Stimulated activated CD4-positive, alpha-beta T cell treated with anti-CD3 and anti-CD28 coated beads, TNF-alpha, amount 100 ng/mL, for 24 hours (primary cell): ENCODE results near the gene DUSP3.
"Not testable (repeated sequence)": the region's sequence is repeated elsewhere in the genome, so short reads cannot be mapped to it uniquely, and the experiment has no call there.

ENCODE experiments used
- DNase-seq, 3 experiments: peaks; one replicate each; pipeline ENCODE4 v3.0.0-alpha.2; 2020; ENCODE audit warnings: low read depth in 3 of 3

The DUSP3 gene

DNA sequence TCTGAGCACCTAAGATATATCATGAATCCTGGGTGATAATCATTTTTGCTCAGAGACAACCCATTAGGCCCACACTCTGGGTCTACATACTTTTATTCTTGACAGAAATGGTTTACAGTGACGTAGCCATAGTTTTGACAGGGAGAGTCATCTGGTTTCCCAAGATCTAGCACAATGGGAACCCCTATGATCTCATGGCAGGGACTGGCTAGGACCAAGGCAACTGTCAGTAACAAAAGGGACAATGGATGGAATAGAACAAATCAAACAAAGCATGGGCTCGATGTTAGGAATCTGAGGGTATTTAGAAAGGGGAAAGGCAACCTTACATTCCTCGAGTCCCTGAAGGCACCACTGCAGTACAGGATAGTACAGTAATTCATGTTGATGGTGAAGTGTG lies 22.0 kb upstream of the DUSP3 start:
- DNase-seq: no peak

DNA sequence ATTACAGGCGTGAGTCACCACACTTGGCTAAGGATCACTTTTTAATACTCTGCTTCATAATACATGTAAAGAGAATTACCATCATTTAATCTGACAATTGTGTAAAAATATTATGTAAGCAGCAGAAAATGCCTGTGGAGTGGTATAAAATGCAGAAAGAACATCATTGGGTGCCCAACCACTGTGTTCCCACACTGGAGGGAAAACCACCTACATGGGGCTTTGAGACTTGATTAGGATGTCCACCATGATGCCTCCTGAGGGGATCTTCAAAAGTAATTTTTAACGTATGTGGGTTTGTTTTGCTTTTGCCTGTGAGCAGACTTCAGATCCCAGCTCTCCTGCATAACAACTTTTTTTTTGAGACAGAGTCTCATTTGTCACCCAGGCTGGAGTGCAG lies 20.3 kb upstream of the DUSP3 start:
- DNase-seq: no peak

DNA sequence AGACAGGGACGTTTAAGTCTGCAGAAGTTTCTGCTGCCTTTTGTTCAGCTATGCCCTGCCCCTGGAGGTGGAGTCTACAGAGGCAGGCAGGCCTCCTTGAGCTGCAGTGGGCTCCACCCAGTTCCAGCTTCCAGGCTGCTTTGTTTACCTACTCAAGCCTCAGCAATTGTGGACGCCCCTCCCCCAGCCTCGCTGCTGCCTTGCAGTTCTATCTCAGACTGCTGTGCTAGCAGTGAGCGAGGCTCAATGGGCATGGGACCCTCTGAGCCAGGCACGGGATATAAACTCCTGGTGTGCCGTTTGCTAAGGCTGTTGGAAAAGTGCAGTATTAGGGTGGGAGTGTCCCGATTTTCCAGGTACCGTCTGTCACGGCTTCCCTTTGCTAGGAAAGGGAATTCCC lies 19.2 kb upstream of the DUSP3 start:
- not testable (repeated sequence) for DNase-seq

DNA sequence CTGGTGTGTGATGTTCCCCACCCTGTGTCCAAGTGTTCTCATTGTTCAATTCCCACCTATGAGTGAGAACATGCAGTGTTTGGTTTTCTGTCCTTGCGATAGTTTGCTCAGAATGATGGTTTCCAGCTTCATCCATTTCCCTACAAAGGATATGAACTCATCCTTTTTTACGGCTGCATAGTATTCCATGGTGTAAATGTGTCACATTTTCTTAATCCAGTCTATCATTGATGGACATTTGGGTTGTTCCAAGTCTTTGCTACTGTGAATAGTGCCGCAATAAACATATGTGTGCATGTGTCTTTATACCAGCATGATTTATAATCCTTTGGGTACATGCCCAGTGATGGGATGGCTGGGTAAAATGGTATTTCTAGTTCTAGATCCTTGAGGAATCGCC lies 13.9 kb upstream of the DUSP3 start:
- DNase-seq: not testable (repeated sequence)

DNA sequence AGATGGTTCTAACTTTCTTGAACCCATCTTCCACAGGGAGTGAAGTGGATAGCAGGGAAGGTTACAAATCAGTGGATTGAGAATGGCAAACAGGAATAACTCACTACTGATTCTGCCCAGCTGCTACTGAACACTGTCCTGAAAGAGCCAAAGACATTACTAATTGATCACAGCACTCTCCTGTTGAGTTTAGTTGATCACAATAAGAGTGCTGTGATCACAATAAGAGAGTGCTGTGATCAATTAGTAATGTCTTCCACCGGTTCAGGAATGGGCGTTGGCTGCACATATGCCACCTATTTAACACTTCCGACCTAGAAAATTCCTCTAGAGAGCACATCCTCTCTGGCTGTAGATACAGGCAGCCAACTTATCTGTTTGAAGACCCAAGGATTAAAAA lies 12.8 kb upstream of the DUSP3 start:
- DNase-seq: no peak

DNA sequence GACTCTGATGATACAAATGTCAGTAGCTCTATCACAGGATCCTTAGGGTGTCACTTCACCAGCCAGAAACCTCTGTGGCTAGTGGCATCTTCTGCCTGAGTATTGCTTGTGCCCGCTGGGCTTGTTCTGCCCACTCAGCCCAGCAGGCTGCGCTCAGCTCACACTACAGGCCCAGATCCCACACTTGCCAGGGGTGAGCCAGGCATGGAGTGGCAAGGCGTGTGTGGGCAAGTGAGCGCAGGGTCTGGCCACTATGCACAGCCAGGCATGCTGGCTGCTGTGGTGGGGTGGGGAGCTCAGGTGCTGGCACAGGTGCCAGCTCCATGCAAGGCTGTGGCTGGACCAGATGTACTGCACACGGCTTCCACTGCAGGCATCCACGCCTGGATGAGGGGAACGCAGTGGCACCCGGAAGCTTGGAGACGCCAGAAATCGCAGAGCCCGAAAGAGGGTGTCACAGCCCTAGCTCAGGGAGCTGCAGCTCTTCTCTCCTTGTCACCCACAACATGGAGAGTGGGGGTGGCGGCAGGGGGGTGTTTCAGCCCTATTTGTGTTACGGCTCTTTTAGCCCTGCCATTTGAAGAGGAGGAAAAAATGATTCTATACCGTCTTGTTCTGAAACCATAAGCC lies 11.6 kb upstream of the DUSP3 start:
- DNase-seq: no peak

DNA sequence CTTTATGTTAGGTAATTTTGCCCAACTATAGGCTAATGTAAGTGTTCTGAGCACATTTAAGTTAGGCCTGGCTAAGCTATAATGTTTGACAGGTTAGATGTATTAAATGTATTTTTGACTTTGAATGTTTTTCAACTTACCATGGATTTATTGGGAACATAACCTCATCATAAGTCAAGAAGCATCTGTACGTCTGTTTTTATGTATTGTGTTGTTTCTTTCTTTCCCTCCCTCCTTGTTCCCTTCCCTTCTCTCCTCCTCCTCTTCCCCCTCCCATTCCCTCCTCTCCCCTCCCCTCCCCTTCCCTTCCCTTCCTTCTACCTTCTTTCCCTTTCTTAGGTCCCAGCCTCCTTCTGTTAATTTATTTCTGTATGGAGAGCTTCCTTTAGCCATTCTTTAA lies 10.7 kb upstream of the DUSP3 start:
- DNase-seq: no peak

DNA sequence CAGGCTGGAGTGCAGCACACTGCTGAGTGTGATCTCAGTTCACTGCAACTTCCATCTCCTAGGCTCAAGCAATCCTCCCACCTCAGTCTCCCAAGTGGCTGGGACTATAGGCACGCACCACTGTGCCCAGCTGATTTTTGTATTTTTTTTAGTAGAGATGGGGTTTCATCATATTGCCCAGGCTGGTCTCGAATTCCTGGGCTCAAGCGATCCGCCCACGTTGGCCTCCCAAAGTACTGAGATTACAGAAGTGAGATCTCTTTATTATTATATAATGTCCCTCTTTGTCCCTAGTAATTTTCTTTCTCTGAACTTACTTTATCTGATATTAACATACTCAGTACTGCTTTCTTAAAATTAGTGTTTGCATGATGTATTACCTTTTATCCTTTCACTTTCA lies 9.8 kb upstream of the DUSP3 start:
- DNase-seq: no peak

DNA sequence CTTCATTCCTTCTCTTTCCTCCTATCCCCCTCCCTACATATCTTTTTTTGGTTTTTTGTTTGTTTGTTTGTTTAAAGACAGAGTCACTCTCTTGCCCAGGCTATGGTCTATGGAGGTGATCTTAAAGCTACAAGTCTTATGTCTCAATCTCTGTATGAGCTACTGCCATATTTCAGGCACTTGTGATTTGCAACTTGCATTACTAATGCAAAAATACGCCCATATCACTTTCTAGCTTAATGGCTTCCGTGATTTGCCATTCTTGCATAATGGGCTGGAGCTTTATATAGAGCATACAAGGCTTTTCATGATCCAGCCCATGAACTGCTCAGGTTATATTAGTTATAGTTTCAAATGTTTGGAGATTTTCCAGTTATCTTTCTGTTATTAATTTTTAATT lies 9.0 kb upstream of the DUSP3 start:
- DNase-seq: no peak

DNA sequence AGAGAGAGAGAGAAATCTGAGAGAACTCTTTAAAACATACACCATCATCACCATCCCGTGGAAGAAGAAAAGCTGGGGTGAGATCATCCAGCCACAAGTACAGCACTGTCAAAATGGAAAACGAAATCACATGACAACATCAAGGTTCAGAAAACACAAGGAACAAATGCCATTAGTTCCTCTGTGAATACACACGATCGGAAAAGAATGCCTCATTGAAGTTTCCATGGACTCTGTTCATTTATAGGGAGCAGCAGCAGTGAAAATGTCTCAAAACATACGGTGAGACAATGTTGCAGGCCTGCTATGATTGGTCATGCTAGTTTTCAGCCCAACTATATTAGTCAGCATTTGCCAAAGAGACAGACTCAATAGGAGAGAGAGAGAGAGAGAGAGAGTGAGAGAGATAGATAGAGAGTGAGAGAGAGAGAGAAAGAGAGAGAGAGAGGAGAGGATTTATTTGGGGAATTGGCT lies 5.9 kb upstream of the DUSP3 start:
- DNase-seq: no peak

DNA sequence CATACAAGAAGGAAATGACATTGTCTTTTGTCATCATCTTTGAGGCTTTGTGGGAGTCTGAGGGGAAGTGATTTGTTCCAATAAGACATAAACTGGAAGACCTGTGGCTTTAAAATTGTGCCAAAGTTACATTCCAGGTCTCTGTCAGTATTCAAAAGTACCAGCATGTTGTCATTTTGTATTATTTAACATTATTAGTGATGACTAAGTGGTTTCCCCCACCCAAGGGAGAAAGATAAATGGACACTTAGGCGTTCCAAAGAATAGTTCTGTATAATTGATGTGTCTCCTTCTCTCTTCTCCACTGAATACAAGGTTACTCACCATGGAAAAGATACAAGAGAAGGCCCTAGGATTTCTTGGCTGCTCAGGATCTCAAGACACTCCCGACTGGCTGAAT lies 5.3 kb upstream of the DUSP3 start:
- DNase-seq: no peak

DNA sequence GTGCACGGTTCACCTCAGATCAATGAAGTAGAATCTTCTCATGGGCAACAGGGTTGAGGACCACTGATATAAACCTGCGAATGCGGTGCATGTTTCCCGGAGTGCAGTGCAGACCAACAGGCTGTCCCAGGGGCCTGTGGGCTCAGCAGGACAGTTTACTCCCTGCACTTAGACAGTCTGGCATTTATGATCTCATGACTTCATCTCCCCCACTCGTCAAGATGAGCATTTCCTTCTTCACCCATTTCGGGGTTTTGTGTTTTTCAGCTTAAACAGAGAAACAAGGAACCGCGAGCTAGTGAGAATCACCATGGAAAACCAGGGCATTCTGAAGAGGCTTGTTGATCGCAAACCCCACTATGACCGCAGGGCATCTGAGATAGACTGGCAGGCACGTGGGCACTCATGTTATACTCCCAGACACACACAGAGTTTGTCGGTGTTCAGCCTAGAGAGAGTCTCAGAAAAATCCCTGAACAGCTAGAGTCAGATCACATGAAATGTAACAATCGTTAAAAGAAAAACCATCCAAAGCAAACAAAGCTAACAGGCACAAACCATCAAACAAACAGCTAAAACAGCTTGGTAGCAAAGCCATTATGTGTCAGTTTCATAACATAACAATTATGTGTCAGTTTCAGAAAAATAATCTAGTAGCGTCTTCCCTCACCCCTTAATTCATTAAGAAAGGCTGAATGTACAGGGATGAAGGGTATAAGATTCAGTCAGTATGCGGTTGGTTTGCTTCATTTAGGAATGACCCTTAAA lies 4.3 kb upstream of the DUSP3 start:
- no peak for DNase-seq

DNA sequence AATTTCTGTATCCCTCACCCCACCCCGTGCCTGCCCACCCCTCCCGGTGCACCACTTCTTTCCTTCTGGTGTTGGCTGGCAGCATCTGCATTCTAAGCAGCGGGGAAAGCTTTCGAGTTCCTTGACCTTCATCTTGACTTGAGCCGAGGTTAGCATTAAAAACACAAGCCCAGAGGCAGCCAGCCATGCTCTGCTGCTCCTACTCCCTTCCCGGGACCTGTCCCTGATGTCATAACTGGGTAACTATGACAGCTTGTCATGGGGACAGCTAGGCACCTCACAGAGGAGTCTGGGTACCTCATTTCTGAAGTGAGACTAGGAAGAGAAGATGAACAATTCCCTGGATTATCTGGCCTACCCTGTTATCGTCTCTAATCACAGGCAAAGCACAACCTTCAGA lies 1.4 kb upstream of the DUSP3 start, which contains the start of gene CFAP97D1:
Gene CFAP97D1 (plus strand): TSS at position 301 of the 400 bp plus-strand sequence. CDS start 28 bp downstream, at position 329.
- DNase-seq: no peak

DNA sequence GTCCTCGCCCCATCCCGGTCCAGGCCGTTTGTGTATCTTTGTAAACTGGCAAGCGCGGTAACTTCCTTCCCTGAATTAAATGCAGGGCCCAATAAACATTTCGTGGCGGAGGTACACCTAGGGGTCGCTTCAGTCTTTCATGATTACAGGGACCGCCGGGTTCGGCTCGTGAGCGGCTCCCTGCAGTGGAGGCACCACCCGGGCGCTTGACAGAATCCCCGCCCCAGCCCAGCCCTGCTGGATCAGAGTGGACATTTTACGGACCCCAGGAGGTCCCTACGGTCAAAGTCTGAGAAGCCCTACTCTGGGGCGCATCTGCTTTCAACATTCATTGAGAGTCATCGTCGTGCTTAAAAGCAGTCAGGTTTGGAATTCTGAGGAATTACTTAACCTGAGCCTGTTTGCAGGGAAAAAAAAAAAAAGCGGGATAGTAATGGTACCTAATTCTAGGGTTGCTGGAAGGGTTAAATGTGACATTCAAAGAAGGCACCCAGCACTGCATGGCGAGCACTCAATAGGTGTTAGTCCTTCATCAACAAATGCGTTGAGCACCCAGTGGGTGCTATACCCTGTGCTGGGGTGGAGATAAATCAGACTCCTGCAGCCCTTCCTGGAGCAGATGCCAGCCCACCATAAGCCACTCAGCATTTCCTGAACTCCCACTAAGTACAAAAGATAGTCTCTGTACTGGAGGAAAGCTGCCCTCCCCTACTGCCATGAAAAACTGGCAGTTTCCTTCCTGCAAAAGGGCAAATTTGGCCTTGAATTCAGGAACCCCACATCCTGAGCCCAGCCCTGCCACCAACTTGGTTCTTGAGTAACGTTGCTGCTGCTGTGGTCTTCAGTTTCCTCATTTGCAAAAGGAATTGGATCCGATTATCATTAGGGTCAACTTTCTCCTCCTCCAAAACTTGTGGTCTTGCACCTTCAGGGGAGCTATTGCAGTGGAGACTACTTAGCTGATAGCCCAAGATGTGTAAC lies 658 bp upstream of the DUSP3 start:
- no peak for DNase-seq

DNA sequence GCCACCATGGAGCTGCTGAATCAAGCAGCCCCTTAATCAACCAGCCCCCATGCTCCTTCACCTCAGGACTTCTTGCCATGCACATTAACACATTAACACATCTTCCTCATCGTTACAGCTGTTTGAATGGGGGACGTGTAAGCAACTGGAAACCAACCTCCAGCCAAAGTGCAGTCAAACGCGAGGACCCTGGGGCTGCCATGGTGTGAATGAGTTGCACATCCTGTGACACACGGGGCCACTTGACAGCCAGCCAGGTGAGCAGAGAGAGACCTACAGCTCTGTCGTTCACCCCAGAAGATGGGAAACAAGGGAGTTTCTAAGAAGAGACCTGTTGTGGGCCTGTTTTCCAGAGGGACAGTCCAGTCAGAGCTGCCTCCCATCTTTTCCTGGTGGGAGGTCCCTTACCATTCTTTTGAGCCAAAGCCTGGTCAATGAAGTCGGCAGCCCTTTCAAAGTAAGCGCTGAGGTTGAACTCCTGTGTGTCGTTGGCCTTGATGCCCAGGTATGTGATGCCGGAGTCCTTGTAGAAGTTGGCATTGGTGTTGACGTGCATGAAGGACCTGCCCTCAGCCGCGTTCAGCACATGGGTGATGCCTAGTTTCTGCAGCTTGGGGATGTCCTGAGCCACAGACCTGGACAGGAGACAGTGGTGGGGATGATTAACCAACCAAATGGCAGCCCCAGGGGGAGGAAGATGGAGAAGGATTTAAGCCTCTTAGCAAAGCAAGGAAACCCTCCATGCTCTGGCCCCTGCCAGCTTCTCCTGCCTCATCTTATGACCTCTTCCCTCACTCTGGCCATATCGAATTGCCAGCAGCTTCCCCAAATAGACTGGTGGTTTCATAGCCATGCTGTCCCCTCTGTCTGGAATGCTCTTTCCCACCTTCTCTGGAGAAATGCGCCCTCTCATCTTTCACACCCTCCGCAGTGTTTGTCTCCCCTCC lies 4.2 kb downstream of the DUSP3 start:
- DNase-seq: no peak

DNA sequence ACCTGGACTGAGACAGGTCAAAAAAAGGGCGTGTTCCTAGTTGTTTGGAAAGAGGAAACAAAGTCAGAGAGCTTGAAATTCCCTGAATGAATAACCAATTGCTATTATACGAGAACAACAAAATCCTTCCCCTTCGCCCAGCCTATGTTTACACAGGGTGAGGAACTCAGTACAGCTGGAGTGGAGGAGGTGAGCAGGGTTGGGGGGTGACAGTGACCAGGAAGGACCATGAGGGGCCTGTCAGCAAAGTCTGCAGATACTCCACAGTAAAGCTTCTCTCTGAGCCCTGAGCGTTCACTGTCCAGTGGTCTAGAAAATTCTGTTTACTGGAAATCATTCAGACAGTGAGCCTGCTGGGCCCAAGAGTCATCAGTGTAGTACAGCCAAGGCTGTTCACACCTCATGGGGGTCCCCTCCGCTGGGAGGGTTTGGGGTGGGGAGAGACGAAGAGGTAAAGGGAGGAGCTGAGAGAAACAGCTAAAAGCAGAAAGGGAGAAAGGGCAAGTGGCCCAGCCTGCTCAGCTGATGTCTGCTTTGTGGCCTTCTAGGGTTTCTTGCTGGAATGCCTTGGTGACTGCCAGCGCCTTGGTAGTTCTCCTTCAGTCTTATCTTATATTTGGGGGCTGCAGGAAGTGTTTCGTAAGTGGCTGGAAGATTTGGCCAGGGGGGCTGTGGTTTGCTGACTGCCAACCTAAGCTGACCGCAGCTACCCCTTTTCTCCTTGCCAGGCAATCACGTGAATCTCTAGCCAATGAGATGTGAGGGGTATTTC lies 5.7 kb downstream of the DUSP3 start:
- no peak for DNase-seq

DNA sequence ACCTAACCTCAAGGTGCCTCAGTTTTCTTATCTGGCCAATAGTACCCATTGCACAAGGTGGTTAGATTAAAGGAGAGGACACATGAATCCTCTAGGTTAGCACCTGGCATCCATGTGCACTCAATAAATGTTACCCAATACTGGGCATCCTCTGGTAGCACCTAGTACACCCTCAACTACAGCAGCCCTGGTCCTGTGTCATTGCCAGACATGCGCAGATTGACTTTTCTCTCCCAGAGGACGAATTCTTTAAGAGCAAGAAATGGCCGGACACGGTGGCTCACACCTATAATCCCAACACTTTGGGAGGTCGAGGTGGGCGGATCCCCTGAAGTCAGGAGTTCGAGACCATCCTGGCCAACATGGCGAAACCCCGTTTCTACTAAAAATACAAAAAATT lies 7.3 kb downstream of the DUSP3 start:
- no peak for DNase-seq

DNA sequence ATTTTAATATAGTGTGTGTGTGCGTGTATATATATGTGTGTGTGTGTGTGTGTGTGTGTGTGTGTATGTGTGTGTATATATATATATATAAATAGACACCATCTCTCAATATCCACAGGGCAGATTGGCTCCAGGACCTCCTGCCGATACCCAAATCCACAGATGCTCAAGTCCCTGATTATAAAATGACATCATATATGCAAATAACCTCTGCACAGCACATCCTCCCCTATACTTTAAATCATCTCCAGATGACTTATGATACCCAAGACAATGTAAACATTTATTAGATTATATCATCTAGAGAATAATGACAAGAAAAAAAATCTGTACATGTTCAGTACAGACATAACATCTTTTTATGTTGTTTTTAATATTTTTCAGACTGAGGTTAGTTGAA lies 7.8 kb downstream of the DUSP3 start:
- DNase-seq: no peak

DNA sequence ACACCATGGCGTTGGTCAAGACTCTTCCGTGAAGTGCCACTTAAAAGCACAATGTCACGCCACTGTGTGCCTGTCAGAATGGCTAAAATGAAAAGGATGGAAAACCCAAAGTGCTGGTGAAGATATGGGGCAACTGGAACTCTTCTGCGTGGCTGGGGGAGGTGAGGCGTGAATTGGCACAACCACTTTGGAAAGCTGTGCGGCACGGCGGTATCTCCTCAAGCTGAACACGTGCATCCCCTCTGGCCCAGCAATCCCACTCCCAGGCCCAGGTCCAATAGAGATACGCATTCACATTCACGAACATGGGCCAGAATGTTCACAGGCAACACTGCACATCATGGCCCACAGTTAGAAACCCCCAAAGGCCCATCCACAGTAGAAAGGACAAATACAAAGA lies 8.9 kb downstream of the DUSP3 start:
- no peak for DNase-seq

DNA sequence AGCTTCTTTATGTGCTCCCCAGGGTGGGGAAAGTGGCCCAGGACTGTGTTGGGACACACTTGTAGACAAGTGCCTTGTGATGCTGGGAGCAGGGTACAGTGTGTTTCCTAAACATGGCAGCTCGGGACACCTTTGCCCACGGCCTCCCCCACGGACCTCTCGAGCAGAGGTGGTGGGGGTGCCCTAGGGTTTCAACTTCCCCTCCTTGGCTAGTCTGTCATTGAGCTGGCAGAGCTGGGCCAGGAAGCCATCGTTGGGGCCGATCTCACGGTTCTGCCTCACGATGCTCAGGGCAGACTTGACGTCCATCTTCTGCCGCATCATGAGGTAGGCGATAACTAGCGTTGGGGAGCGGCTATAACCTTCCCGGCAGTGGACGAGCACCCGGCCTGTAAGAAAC lies 9.4 kb downstream of the DUSP3 start:
- DNase-seq: no peak
